ELR (cell line): ENCODE measurements around the gene CBFB.
A peak's percentile ranks its signal among the peaks of the same experiment; 100 is the strongest.
"Not testable (repeated sequence)": the region's sequence is repeated elsewhere in the genome, so short reads cannot be mapped to it uniquely, and the experiment has no call there.

ENCODE experiments used
- DNase-seq: peaks from one replicate; pipeline ENCODE4 v3.0.0-alpha.2; 2015; ENCODE audit warnings: low read depth

The CBFB gene

GRCh38 chr16:67028696-67029253 is at the start of gene CBFB:
Gene CBFB (plus strand): TSS chr16:67029149. CDS start chr16:67029408, 259 bp downstream.
- DNase-seq, result peak; percentile 92

GRCh38 chr16:66983033-66983432 is 45.9 kb upstream of the CBFB start:
- no peak for DNase-seq

DNA sequence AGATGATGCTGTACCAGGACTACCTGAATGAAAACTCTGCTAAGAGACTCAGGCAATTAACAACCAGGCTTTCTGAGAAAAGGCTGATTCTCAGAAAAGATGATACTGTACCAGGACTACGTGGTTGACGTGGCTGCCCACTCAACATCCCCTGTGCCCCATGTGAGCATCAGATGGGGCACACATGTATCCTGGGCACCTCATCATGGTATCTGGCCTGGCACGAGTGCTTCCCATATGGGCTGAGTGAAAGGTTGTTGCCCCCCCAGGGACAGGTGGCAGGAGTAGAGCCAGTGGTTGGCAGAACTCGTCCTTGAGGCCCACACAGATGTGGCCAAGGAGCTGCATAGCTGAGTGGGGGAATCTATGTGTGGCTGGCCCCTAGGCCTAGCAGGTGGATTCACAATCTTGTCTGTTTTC is 44.0 kb upstream of the CBFB start:
- no peak for DNase-seq

DNA sequence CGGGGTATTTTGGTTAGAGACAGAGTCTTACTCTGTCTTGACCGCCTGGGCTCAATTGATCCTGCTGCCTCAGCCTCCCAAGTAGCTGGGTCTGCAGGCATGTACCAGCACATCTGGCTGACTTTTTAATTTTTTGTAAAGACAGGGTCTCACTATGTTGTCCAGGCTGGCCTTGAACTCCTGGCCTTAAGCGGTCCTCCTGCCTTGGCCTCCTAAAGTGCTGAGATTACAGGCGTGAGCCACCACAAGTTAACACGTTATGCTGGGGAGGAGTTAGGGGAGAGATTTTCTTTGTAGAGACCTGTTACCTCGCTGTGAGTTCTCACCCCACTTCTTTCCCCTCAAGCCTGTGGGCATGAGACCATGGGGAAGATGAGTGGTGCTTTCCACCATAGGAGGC is 42.4 kb upstream of the CBFB start:
- DNase-seq, result no peak

DNA sequence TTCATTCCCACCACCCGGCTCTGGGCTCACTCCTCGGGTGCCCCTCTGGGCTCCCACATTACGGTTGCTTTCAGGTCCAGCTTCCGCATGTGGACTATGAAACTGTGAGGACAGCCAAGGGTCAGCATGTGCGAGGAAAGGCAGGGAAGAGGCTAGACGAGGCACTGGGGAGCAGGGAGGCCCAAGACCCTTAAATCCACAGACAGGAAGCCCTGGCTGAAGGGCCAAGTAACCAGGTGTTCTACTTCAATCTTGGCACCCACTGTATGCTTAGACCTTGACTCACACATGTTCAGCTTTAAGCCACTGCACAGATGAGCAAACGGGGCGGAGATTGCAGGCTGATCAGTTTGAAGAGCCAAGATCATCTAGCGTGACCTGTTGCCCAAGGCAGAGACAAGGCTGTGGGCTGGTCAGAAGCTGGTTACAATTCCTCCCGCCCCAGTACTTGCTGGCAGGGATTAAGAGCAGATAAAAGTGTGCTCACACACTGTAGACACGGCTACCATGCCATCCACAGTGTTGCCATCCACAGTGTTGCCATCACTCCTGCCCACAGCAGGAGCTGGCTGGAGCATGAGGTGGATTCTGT is 40.7 kb upstream of the CBFB start, which contains the start of gene CES4A:
Gene CES4A (plus strand): TSS at position 393 of the 592 bp plus-strand sequence. CDS start 184 bp downstream, at position 577.
- peak; percentile 45 for DNase-seq

DNA sequence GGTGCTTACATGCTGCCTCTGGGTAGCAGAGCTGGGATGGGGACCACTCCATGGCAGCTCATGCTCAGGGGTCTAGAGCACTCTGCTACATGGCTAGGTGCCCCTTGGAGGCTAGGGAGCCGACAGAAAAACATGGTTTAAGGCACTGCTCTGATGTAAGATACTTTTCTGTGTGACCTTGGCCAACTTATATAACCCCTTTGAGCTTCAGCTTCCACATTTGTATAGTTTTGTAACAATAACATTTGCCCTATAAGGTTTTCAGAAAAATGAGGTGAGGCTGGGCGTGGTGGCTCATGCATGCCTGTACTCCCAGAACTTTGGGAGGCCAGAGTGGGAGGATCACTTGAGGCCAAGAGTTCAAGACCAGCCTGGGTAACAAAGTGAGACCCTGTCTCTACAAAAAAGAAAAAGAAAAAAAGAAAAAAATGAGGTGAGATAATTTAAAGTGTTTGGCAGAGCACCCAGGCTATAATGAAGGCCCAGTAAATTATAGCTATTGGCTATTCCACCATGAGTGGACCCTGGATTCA is 37.3 kb upstream of the CBFB start:
- DNase-seq, result no peak

- DNase-seq, result not testable (repeated sequence)
Measured at GRCh38 chr16:66993558-66993957, 35.4 kb upstream of the CBFB start.

DNA sequence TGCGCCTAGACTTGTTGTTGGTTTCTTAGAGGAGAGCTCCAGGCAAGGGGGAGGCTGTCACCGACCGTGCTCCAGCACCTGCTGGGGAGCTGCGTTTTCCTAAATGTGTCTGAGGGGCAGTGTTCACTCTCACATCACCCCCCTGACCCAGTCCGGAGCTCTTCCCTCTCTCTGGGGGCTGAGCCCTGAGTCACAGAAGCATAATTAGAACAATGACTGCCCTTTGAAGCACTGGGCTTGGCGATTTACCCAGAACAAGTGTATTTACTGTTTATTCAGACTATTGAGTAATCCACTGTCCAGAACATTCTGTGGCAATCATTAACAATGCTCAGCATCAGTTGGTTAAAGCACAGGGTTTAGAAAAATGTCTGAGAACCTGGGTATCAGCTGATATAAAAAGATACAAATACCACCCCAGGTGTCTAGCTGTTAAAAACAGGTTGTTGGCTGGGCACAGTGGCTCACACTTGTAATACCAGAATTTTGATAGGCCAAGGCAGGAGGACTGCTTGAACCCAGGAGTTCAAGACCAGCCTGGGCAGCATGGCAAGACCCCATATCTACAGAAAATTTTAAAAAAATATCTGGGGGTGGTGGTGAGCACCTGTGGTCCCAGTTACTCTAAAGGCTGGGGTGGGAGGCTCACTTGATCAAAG is 32.5 kb upstream of the CBFB start:
- DNase-seq, result peak; percentile 47

GRCh38 chr16:66996983-66997358 is 32.0 kb upstream of the CBFB start:
- no peak for DNase-seq

GRCh38 chr16:67000384-67001351 is 28.3 kb upstream of the CBFB start:
- DNase-seq, result peak; percentile 53

GRCh38 chr16:67001726-67002125 is 27.2 kb upstream of the CBFB start:
- peak; percentile 70 for DNase-seq

GRCh38 chr16:67006930-67007658 is 21.9 kb upstream of the CBFB start:
- DNase-seq, result peak; percentile 58

GRCh38 chr16:67009158-67009557 is 19.8 kb upstream of the CBFB start:
- DNase-seq, result no peak

DNA sequence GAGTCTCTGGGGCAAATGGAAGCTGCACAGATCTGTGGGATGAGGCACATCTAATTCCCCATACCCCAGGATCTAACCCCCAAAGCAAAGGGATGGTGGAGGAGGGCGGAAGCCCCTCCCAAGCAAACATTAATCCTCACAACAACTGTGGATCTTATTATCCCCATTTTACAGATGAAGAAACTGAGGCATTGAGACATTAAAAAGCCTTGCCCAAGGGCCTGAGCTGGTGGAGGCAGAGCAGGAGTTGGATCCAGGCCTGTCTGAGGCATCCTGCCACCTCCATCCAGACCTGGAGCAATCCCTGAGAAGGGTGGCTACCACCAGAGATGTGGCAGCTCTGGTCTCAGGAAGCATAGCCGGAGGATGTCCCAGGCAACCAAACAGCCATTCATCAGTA is 17.7 kb upstream of the CBFB start:
- no peak for DNase-seq

GRCh38 chr16:67013233-67013822 is 15.6 kb upstream of the CBFB start:
- no peak for DNase-seq

- DNase-seq, result peak; percentile 73
Measured at GRCh38 chr16:67013823-67014633, 14.9 kb upstream of the CBFB start.

DNA sequence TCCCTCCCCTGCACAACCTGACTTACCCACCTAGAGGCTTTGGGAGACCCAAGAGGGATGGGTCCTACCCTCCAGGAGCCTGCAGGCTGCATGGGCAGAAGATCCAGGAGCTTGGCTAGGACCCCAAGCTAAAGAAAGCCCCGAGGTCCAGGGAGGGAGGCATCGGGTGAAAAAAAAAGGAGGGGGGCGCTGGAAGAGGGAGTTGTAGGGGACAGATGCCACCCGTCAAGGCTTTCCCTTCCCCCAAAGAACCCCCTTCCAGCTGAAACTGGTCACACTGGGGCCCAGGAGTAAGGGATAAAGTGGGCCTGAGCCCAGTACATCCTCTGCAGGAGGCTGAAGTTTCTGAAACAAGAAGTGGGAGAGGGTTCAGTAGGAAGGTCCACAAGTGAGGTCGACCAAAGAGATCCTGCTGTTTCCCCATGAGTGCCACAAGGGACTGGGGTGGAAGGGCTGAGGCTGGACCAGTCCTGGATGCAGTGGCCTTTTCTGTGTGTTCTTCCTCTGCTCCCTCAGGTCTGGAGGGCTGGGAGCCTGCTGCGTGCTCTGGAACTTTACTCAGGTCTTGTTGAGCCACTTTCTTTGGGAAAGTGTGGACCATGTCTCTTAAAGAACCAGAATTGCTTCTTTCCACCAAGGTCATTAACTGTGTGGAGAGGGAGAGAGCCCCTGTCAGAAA is 14.2 kb upstream of the CBFB start:
- DNase-seq, result no peak

GRCh38 chr16:67015313-67015731 is 13.6 kb upstream of the CBFB start:
- DNase-seq, result no peak

GRCh38 chr16:67016143-67016542 is 12.8 kb upstream of the CBFB start:
- no peak for DNase-seq
